ENCODE measurements around the gene ZBTB22.
"Not testable (repeated sequence)": the region's sequence is repeated elsewhere in the genome, so short reads cannot be mapped to it uniquely, and the experiment has no call there.

ZBTB22 gene

GRCh38 chr6:33317669-33318425, at the start of gene ZBTB22:
Gene ZBTB22, minus strand, starts transcription at chr6:33317744. Its CDS starts 828 bp downstream, at chr6:33316916.
- DNase-seq (ENCODE audit: low read depth in 2 of 2, low spot score in 1 of 2): peak; percentile 89 to 90

- no peak for DNase-seq (ENCODE audit: low read depth in 2 of 2, low spot score in 1 of 2)
Observed at GRCh38 chr6:33367009-33367714, 49.6 kb upstream of the ZBTB22 start.

GRCh38 chr6:33365206-33365971, 47.8 kb upstream of the ZBTB22 start:
- DNase-seq (ENCODE audit: low read depth in 2 of 2, low spot score in 1 of 2): not testable (repeated sequence)

GRCh38 chr6:33364475-33365205, 47.1 kb upstream of the ZBTB22 start:
- DNase-seq (ENCODE audit: low read depth in 2 of 2, low spot score in 1 of 2): not testable (repeated sequence)

- not testable (repeated sequence) for DNase-seq (ENCODE audit: low read depth in 2 of 2, low spot score in 1 of 2)
Observed at GRCh38 chr6:33363486-33363885, 45.9 kb upstream of the ZBTB22 start.

- no peak for DNase-seq (ENCODE audit: low read depth in 2 of 2, low spot score in 1 of 2)
Observed at GRCh38 chr6:33359331-33359730, 41.8 kb upstream of the ZBTB22 start.

GRCh38 chr6:33357160-33357871, 39.8 kb upstream of the ZBTB22 start:
- not testable (repeated sequence) for DNase-seq (ENCODE audit: low read depth in 2 of 2, low spot score in 1 of 2)

- DNase-seq (ENCODE audit: low read depth in 2 of 2, low spot score in 1 of 2): no peak
Observed at GRCh38 chr6:33356295-33356694, 38.8 kb upstream of the ZBTB22 start.

GRCh38 chr6:33355860-33356259, 38.3 kb upstream of the ZBTB22 start:
- DNase-seq (ENCODE audit: low read depth in 2 of 2, low spot score in 1 of 2): not testable (repeated sequence)

GRCh38 chr6:33347816-33348215, 30.3 kb upstream of the ZBTB22 start:
- no peak for DNase-seq (ENCODE audit: low read depth in 2 of 2, low spot score in 1 of 2)

- not testable (repeated sequence) for DNase-seq (ENCODE audit: low read depth in 2 of 2, low spot score in 1 of 2)
Observed at GRCh38 chr6:33346972-33347371, 29.4 kb upstream of the ZBTB22 start.

- peak in 1 of 2 donors; percentile 48 for DNase-seq (ENCODE audit: low read depth in 2 of 2, low spot score in 1 of 2)
Observed at GRCh38 chr6:33344701-33345697, 27.5 kb upstream of the ZBTB22 start.

- no peak for DNase-seq (ENCODE audit: low read depth in 2 of 2, low spot score in 1 of 2)
Observed at GRCh38 chr6:33343953-33344611, 26.5 kb upstream of the ZBTB22 start.

- not testable (repeated sequence) for DNase-seq (ENCODE audit: low read depth in 2 of 2, low spot score in 1 of 2)
Observed at GRCh38 chr6:33343606-33343952, 26.0 kb upstream of the ZBTB22 start.

GRCh38 chr6:33339193-33339592, 21.6 kb upstream of the ZBTB22 start:
- DNase-seq (ENCODE audit: low read depth in 2 of 2, low spot score in 1 of 2): no peak

GRCh38 chr6:33336495-33336894, 19.0 kb upstream of the ZBTB22 start:
- no peak for DNase-seq (ENCODE audit: low read depth in 2 of 2, low spot score in 1 of 2)

- no peak for DNase-seq (ENCODE audit: low read depth in 2 of 2, low spot score in 1 of 2)
Observed at GRCh38 chr6:33335916-33336315, 18.4 kb upstream of the ZBTB22 start.

- DNase-seq (ENCODE audit: low read depth in 2 of 2, low spot score in 1 of 2): no peak
Observed at GRCh38 chr6:33333666-33334065, 16.1 kb upstream of the ZBTB22 start.

- DNase-seq (ENCODE audit: low read depth in 2 of 2, low spot score in 1 of 2): no peak
Observed at GRCh38 chr6:33330736-33331135, 13.2 kb upstream of the ZBTB22 start.
